Measurements from ENCODE around the gene HSPE1. TPM values are rescaled to one million over a fixed set of nuclear protein-coding genes. Genes with fewer than 3 reads are reported as not detected.

The HSPE1 gene
- polyA plus RNA-seq, 1 donor from 2014 or later: 177 TPM

DNA sequence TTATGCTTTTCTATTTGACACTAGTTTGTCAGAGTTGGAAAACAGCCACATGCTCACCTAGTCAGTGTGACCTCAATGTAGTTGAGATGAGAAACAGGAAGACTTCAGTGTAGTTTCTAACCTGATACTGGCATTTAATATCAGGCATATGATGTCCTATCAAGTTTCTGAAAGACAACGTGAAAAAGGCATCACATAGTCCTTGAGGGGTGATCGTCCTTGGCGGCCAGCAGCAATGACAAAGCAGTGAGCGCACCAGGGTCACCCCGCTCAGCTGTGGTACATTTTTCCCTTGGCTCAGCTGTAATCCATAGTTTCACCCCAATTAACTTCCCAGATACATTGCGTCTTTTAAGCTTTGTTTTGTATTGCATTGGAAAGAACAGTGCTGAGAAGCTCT, 4.3 kb downstream of the HSPE1 start:
- no peak overlapping the region for H3K4me3 ChIP-seq (ENCODE audit: low read length)
- TF ChIP-seq EP300 (conservative IDR thresholded peaks at IDR 0.05; ENCODE audit: poor library complexity, severe bottlenecking): no peak
- no peak for TF ChIP-seq RAD21 (conservative IDR thresholded peaks at IDR 0.05)
- TF ChIP-seq TAF1 (IDR thresholded peaks at IDR 0.05; ENCODE audit: low read depth): no peak
- TF ChIP-seq, protein P1, sequence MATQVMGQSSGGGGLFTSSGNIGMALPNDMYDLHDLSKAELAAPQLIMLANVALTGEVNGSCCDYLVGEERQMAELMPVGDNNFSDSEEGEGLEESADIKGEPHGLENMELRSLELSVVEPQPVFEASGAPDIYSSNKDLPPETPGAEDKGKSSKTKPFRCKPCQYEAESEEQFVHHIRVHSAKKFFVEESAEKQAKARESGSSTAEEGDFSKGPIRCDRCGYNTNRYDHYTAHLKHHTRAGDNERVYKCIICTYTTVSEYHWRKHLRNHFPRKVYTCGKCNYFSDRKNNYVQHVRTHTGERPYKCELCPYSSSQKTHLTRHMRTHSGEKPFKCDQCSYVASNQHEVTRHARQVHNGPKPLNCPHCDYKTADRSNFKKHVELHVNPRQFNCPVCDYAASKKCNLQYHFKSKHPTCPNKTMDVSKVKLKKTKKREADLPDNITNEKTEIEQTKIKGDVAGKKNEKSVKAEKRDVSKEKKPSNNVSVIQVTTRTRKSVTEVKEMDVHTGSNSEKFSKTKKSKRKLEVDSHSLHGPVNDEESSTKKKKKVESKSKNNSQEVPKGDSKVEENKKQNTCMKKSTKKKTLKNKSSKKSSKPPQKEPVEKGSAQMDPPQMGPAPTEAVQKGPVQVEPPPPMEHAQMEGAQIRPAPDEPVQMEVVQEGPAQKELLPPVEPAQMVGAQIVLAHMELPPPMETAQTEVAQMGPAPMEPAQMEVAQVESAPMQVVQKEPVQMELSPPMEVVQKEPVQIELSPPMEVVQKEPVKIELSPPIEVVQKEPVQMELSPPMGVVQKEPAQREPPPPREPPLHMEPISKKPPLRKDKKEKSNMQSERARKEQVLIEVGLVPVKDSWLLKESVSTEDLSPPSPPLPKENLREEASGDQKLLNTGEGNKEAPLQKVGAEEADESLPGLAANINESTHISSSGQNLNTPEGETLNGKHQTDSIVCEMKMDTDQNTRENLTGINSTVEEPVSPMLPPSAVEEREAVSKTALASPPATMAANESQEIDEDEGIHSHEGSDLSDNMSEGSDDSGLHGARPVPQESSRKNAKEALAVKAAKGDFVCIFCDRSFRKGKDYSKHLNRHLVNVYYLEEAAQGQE (IDR thresholded peaks at IDR 0.05; ENCODE audit: borderline replicate concordance): no peak
- no peak for TF ChIP-seq EZH2 (IDR thresholded peaks at IDR 0.05; ENCODE audit: borderline replicate concordance, insufficient read depth, low read length, poor library complexity, severe bottlenecking)
- TF ChIP-seq POLR2AphosphoS5 (IDR thresholded peaks at IDR 0.05): no peak
- TF ChIP-seq, protein P2, sequence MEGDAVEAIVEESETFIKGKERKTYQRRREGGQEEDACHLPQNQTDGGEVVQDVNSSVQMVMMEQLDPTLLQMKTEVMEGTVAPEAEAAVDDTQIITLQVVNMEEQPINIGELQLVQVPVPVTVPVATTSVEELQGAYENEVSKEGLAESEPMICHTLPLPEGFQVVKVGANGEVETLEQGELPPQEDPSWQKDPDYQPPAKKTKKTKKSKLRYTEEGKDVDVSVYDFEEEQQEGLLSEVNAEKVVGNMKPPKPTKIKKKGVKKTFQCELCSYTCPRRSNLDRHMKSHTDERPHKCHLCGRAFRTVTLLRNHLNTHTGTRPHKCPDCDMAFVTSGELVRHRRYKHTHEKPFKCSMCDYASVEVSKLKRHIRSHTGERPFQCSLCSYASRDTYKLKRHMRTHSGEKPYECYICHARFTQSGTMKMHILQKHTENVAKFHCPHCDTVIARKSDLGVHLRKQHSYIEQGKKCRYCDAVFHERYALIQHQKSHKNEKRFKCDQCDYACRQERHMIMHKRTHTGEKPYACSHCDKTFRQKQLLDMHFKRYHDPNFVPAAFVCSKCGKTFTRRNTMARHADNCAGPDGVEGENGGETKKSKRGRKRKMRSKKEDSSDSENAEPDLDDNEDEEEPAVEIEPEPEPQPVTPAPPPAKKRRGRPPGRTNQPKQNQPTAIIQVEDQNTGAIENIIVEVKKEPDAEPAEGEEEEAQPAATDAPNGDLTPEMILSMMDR (IDR thresholded peaks at IDR 0.05; ENCODE audit: poor library complexity, severe bottlenecking): no peak
- no peak for TF ChIP-seq MXI1 (conservative IDR thresholded peaks at IDR 0.05; ENCODE audit: poor library complexity, severe bottlenecking)
- TF ChIP-seq SMC3 (conservative IDR thresholded peaks at IDR 0.05; ENCODE audit: poor library complexity): no peak
- H3K27me3 ChIP-seq (ENCODE audit: insufficient read depth, low read depth, low read length): no peaks in the 10 kb centered on the region
- H3K36me3 ChIP-seq (ENCODE audit: insufficient read depth, low read length): no peaks in the 10 kb centered on the region
- no peaks in the 10 kb centered on the region for H3K9me3 ChIP-seq (ENCODE audit: low read length)
- no peak overlapping the region for H3K4me2 ChIP-seq (ENCODE audit: low read length)
- no peak overlapping the region for H3K9ac ChIP-seq (ENCODE audit: low read length)
- no peaks in the 10 kb centered on the region for H3K9me2 ChIP-seq (ENCODE audit: insufficient read depth, low read length)
- H2AFZ ChIP-seq (ENCODE audit: low read depth, low read length): no peak overlapping the region
- peaks cover 19% of the 10 kb centered on the region for H3K79me2 ChIP-seq (replicated peaks; ENCODE audit: insufficient read depth, low read length)
- H3F3A ChIP-seq (ENCODE audit: insufficient read depth, low read length, poor library complexity, severe bottlenecking): no peaks in the 10 kb centered on the region
- no peaks in the 10 kb centered on the region for H4K20me1 ChIP-seq (ENCODE audit: insufficient read depth)
- no peak overlapping the region for H3K27ac ChIP-seq (ENCODE audit: low read length)

DNA sequence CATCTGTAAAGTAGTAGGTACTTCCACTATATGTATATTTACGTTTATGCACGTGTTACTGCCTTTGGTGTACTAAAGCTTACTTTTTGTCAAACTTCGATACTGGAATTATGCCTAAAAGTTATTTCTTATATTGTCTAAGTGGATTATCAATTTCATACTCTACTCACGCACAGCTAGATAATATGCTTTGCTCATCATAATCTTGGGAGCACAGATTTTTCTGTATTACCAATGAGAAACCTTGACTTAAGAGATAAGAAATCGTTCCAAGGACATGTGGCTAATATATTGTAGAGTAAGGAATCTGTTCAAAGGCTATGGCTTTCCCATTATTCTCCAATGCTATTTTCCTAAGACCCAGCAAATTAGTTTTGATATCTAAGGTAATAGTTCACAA, 6.5 kb downstream of the HSPE1 start:
- no peak for TF ChIP-seq SMC3 (conservative IDR thresholded peaks at IDR 0.05; ENCODE audit: poor library complexity)
- no peak for TF ChIP-seq MXI1 (conservative IDR thresholded peaks at IDR 0.05; ENCODE audit: poor library complexity, severe bottlenecking)
- no peak for TF ChIP-seq EZH2 (IDR thresholded peaks at IDR 0.05; ENCODE audit: borderline replicate concordance, insufficient read depth, low read length, poor library complexity, severe bottlenecking)
- TF ChIP-seq, protein P2 (IDR thresholded peaks at IDR 0.05; ENCODE audit: poor library complexity, severe bottlenecking): no peak
- TF ChIP-seq, protein P1 (IDR thresholded peaks at IDR 0.05; ENCODE audit: borderline replicate concordance): no peak
- TF ChIP-seq EP300 (conservative IDR thresholded peaks at IDR 0.05; ENCODE audit: poor library complexity, severe bottlenecking): no peak
- no peak for TF ChIP-seq POLR2AphosphoS5 (IDR thresholded peaks at IDR 0.05)
- no peak for TF ChIP-seq TAF1 (IDR thresholded peaks at IDR 0.05; ENCODE audit: low read depth)
- TF ChIP-seq RAD21 (conservative IDR thresholded peaks at IDR 0.05): no peak
- H3F3A ChIP-seq (ENCODE audit: insufficient read depth, low read length, poor library complexity, severe bottlenecking): no peaks in the 10 kb centered on the region
- H3K9ac ChIP-seq (ENCODE audit: low read length): no peak overlapping the region

More for the DNA sequence above, 6.5 kb downstream of the HSPE1 start:
- H3K9me3 ChIP-seq (ENCODE audit: low read length): no peaks in the 10 kb centered on the region
- no peaks in the 10 kb centered on the region for H3K27me3 ChIP-seq (ENCODE audit: insufficient read depth, low read depth, low read length)
- peaks cover 15% of the 10 kb centered on the region for H3K79me2 ChIP-seq (replicated peaks; ENCODE audit: insufficient read depth, low read length)
- H2AFZ ChIP-seq (ENCODE audit: low read depth, low read length): no peak overlapping the region
- no peaks in the 10 kb centered on the region for H3K36me3 ChIP-seq (ENCODE audit: insufficient read depth, low read length)
- no peak overlapping the region for H3K27ac ChIP-seq (ENCODE audit: low read length)
- no peaks in the 10 kb centered on the region for H4K20me1 ChIP-seq (ENCODE audit: insufficient read depth)
- H3K4me3 ChIP-seq (ENCODE audit: low read length): no peak overlapping the region
- no peak overlapping the region for H3K4me2 ChIP-seq (ENCODE audit: low read length)
- no peaks in the 10 kb centered on the region for H3K9me2 ChIP-seq (ENCODE audit: insufficient read depth, low read length)

Measured in neural cell (in vitro differentiated cells).